GM19467 (cell line): ENCODE measurements around the gene CEP72.
"Not testable (repeated sequence)": the region's sequence is repeated elsewhere in the genome, so short reads cannot be mapped to it uniquely, and the experiment has no call there.

Experiments
- ATAC-seq: cut with Tn5 transposase; IDR thresholded peaks from one replicate; pipeline ENCODE4 v1.9.1; 2021; ENCODE audit warnings: mild to moderate bottlenecking, moderate library complexity; ENCODE audit not compliant: unreplicated experiment

The CEP72 gene

DNA sequence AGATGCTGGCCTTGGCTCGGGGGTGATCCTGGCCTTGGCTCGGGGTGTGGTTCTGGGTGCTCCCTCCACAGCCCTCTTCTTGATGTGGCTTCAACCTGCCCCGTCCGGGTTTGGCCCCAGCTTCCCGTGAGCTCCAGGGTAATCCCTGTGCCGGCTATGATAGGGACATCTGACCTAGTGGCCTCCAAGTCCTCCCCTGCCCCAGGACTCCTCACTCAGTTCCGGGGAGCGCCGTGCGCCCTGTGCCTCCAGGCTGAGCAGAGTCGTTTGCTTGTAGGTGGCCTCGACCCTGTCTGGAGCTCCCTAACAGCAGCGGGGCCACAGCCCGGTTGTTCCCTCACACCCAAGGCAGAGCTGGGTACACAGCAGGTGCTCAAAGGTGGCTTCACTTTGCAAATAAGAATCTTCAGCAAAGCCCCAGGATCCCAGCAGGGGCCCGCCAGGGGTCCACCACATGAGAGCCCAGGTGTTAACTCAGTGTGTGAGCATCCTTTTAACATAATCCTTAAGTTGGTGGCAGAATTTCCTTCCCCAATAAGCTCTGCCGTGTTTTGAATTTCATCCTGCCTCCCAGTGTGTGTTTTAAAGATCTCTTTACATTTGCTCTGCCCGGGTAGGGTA lies 32.3 kb upstream of the CEP72 start:
- no peak for ATAC-seq

- no peak for ATAC-seq
Measured at GRCh38 chr5:580436-580835, 31.7 kb upstream of the CEP72 start.

DNA sequence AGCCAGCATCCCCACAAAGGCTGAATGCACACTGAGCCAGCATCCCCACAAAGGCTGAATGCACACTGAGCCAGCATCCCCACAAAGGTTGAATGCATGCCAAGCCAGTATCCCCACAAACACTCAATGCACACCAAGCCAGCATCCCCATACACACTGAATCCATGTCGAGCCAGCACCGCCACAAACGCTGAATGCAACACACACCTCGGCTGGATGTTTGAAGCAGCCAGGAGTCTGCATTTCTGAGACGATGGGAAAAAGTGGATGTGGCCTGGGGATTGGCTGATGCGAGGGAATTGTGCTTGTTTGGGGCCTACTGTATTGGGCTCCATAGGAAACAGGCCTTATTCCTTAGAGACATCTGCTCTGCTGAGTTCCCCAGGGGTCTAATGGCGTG lies 30.9 kb upstream of the CEP72 start:
- ATAC-seq = no peak

DNA sequence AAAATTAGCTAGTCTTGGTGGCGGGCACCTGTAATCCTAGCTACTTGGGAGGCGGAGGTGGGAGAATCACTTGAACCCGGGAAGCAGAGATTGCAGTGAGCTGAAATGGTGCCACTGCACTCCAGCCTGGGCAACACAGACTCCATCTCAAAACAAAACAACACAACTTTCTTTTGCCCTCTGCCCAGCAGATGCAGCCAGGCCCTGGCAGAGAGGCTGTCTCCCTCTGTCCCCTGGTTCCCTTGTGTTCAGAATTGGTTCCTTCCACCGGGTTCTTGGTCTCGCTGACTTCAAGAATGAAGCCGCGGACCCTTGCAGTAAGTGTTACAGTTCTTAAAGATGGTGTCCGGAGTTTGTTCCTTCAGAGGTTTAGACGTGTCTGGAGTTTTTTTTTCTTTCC lies 30.2 kb upstream of the CEP72 start:
- no peak for ATAC-seq

DNA sequence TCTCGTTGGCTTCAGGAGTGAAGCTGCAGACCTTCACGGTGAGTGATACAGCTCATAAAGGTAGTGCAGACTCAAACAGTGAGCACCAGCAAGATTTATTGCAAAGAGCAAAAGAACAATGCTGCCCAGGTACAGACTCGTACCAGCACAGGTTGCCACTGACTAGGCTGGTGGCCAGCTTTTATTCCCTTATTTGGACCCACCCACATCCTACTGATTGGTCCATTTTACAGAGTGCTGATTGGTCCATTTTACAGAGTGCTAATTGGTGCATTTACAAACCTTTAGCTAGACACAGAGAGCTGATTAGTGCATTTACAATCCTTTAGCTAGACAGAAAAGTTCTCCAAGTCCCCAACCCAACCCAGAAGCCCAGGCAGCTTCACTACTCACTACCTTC lies 29.7 kb upstream of the CEP72 start:
- not testable (repeated sequence) for ATAC-seq

GRCh38 chr5:582936-583635 lies 29.1 kb upstream of the CEP72 start:
- ATAC-seq = no peak

DNA sequence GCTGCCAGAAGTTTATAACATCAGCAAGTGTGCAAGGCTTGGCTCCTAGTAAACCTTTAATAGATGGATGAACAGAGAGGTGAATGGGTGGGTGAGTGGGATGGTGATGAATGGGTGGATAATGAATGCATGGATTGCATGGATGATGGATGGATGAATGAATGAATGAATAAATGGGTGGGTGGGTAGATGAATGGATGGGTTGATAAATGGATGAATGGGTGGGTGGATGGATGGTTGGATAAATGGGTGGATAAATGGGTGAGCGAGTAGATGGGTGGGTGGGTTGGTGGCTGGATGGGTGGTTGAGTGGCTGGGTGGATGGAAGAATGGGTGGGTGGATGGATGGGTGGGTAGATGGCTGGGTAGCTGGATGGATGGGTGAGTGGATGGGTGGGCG lies 28.5 kb upstream of the CEP72 start:
- no peak for ATAC-seq

- ATAC-seq = no peak
Measured at GRCh38 chr5:584216-584615, 27.9 kb upstream of the CEP72 start.

DNA sequence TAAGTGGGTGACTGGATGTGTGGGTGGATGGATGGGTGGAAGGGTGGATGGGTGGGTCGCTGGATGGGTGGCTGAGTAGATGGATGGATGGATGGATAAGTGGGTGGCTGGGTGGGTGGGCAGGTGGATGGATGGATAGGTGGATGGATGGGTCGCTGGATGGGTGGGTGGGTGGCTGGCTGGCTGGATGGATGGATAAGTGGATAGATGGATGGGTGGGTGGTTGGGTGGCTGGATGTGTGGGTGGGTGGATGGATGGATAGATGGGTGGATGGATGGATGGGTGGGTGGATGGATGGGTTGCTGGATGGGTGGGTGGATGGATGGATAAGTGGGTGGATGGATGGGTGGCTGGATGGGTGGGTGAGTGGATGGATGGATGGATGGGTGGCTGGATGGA lies 27.3 kb upstream of the CEP72 start:
- no peak for ATAC-seq

- ATAC-seq = no peak
Measured at GRCh38 chr5:585556-585955, 26.6 kb upstream of the CEP72 start.

DNA sequence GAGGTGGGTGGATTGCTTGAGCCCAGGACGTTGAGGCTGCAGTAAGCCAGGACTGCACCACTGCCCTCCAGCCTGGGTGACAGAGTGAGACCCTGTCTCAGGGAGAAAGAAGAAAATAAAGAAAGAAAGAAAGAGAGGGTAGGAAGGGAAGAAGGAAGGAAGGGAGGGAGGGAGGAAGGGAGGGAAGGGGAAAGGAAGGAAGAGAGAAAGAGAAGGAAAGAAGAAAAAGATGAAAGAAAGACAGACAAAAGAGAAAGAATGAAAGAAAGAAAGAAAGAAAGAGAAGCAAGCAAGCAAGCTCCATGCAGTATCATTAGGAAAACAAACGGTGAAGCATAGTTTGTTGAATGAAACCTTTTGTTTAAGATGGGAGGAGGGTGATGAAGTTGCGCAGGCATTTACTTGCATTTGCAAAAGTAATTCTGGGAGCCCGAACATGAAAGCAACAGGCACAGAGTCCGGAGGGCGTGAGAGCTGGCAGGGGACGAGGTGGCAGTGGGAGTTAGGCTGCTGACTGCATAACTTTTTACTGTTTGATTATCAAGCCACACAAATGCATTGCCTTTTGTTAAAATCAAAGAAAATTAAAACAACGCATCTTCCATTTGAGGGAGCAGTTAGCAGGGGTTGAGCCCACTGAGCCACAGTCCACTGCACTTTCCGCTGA lies 26.0 kb upstream of the CEP72 start:
- no peak for ATAC-seq

GRCh38 chr5:586751-587285 lies 25.3 kb upstream of the CEP72 start:
- no peak for ATAC-seq

- ATAC-seq = no peak
Measured at GRCh38 chr5:587403-587802, 24.7 kb upstream of the CEP72 start.

GRCh38 chr5:588406-588995 lies 23.6 kb upstream of the CEP72 start:
- ATAC-seq = no peak

- no peak for ATAC-seq
Measured at GRCh38 chr5:589173-589572, 23.0 kb upstream of the CEP72 start.

DNA sequence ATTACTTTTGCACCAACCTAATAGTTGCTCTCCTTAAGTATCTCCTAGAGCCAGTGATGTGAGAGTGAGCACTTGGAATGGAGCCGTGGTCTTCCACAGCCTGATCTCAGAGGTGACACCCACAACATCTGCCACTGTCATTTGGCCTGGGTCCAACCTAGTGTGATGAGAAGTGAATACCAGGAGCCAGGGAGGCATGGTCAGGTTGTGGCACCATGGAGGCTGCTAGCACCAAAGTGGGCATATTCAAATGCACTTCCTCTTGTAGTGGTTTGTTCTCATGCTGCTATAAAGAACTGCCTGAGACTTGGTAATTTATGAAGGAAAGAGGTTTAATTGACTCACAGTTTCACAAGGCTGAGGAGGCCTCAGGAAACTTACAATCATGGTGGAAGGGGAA lies 22.6 kb upstream of the CEP72 start:
- no peak for ATAC-seq

GRCh38 chr5:590346-590745 lies 21.8 kb upstream of the CEP72 start:
- no peak for ATAC-seq

DNA sequence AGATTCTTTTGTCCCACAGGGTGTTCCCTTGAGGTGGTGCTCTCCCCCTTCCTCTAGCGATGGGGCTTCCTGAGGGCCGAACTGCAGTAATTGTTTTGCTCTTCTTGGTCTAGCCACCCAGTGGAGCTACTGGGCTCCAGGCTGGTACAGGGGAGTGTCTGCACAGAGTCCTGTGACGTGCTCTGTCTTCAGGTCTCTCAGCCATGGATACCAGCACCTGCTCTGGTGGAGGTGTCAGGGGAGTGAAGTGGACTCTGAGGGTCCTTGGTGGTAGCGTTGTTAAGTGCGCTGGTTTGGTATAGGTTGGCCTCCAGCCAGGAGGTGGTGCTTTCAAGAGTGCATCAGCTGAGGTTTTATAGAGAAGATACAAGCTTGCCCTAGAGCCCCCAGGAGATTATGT lies 20.4 kb upstream of the CEP72 start:
- ATAC-seq = no peak

- ATAC-seq = no peak
Measured at GRCh38 chr5:592158-592557, 20.0 kb upstream of the CEP72 start.

- no peak for ATAC-seq
Measured at GRCh38 chr5:593511-593910, 18.6 kb upstream of the CEP72 start.

- no peak for ATAC-seq
Measured at GRCh38 chr5:594226-594860, 17.8 kb upstream of the CEP72 start.
